SJSA1 (cell line): ENCODE measurements around the gene THRB. TPM values are rescaled to one million over a fixed set of nuclear protein-coding genes. Genes with fewer than 3 reads are reported as not detected.

Experiments
- DNase-seq, 2 experiments: peaks; one replicate each; pipeline ENCODE4 v3.0.0-alpha.2; 2015 to 2020; ENCODE audit warnings: low spot score in 2 of 2, low read depth in 1 of 2
- H3K27ac ChIP-seq: fragments of 250-450 bp; sonication (Bioruptor Pico); 2 replicates; pipeline ENCODE4 v1.5.1; 2020; ENCODE audit warnings: mild to moderate bottlenecking, moderate library complexity
- H3K27me3 ChIP-seq: fragments of 250-450 bp; sonication (Bioruptor Pico); replicated peaks from 2 replicates; pipeline ENCODE4 v1.5.1; 2020; ENCODE audit warnings: mild to moderate bottlenecking, moderate library complexity
- H3K36me3 ChIP-seq: fragments of 250-450 bp; sonication (Bioruptor Pico); 2 replicates; pipeline ENCODE4 v1.5.1; 2020; ENCODE audit warnings: mild to moderate bottlenecking
- H3K4me1 ChIP-seq: fragments of 250-450 bp; sonication (Bioruptor Pico); replicated peaks from 2 replicates; pipeline ENCODE4 v1.6.1; 2021; ENCODE audit warnings: mild to moderate bottlenecking
- H3K4me3 ChIP-seq: fragments of 250-450 bp; sonication (Bioruptor Pico); 2 replicates; pipeline ENCODE4 v1.5.1; 2020; ENCODE audit warnings: mild to moderate bottlenecking
- H3K9me3 ChIP-seq: fragments of 250-450 bp; sonication (Bioruptor Pico); replicated peaks from 2 replicates; pipeline ENCODE4 v1.5.1; 2020; ENCODE audit warnings: mild to moderate bottlenecking
- total RNA-seq: library from RNA; depleted of rRNA; stranded (reverse); fragments of >200 nt; shearing (Covaris generic); gene quantifications from 2 replicates; pipeline ENCODE4 v1.2.3, GENCODE V29; 2014

THRB gene
- total RNA-seq, 1 experiment from 2014 or later: 3.2 TPM

DNA sequence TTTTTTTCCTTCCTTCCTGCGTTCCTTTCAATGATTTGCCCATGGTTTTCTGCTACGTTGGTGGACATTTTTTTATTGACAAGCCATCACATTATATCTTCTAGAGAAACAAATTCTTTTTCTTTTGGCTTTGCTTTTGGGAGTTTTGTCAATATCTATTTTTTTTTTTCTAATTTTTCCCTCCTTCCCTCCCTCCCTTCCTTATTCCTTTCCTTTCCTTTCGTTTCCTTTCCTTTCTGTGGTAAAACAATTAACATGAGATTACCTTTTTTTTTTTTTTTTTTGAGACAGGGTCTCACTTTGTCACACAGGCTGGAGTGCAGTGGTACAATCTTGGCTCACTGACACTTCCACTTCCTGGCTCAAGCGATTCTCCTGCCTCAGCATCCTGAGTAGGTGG is 153.7 kb downstream of the THRB start:
- Histone ChIP-seq H3K4me3 (no peak overlapping the region), H3K27me3 (no peaks in the 10 kb centered on the region), H3K27ac (no peak overlapping the region), H3K36me3 (no peaks in the 10 kb centered on the region), H3K9me3 (no peaks in the 10 kb centered on the region), H3K4me1 (peaks cover 11% of the 10 kb centered on the region; the same call in 1 of the 2 replicates)
- DNase-seq: no peak

- H3K4me1 ChIP-seq: peaks cover 11% of the 10 kb centered on the region; the same call in 1 of the 2 replicates
- no peaks in the 10 kb centered on the region for H3K9me3 ChIP-seq
- no peaks in the 10 kb centered on the region for H3K27me3 ChIP-seq
- no peaks in the 10 kb centered on the region for H3K36me3 ChIP-seq
- H3K27ac ChIP-seq: no peak overlapping the region
- no peak overlapping the region for H3K4me3 ChIP-seq
- DNase-seq: no peak
Observed at GRCh38 chr3:24340161-24340560, 154.5 kb downstream of the THRB start.

DNA sequence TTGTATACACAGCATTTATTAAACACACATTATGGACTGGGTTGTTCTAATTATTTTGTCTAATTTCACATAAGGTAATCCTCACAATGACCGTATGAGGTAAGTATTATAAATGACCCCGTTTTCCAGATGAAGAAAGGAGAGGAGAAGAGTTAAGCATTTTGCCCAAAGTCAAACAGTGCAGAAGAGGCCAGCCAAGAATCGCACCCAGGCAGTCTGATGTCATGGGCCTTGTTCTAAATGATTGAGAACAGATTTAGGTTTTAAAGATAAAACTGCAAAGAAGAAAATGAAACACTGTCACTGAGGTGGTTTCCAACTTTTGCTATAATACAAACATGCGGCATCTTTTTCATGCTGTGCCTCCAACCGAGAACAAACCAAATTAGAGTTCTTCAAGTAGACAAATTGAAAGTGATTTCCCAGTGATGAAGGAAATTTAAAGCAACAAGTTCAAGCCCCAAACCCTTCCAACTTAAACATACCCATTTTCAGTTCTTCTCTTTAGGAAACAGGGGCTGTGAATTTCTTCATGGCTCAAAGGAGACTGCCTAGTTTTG is 155.3 kb downstream of the THRB start:
- no peak for DNase-seq
- Histone ChIP-seq H3K4me1 (peaks cover 11% of the 10 kb centered on the region; the same call in 1 of the 2 replicates), H3K9me3 (no peaks in the 10 kb centered on the region), H3K36me3 (no peaks in the 10 kb centered on the region), H3K27me3 (no peaks in the 10 kb centered on the region), H3K27ac (no peak overlapping the region), H3K4me3 (no peak overlapping the region)

DNA sequence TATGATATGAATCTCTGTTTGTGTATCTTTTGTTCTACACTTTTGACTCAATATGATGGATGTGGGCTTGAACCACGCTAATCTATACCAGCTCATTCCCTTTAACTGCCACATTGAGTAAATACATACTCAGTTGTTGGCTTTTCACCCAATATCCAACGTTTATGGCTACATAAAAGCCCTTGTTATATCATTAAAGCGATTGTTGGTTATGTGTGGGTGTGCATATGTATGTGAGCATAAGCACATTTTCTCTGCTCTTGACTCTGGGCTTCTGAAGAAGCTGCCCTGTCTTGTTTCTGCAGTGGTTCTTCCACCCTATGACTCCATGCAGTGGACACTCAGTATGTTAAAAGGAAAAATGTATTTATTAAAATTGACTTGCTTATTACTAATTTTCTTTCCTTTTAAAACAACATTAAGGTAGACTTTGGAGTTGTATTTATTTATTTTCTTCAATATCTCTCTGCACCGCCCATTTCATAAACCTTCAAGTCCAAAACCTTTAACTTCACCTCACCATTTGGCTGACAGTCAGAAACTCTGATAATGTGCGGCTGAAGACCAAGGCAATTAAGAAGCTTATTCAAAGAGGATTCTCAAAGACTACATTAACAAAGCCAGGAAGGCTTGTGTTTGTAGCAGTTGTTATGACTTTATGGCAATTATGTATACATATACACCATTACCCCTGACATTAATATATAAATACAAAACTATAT is 156.1 kb downstream of the THRB start:
- Histone ChIP-seq H3K27me3 (no peaks in the 10 kb centered on the region), H3K4me3 (no peak overlapping the region), H3K36me3 (no peaks in the 10 kb centered on the region), H3K27ac (no peak overlapping the region), H3K4me1 (peaks cover 11% of the 10 kb centered on the region; the same call in 1 of the 2 replicates), H3K9me3 (no peaks in the 10 kb centered on the region)
- DNase-seq: no peak

- H3K9me3 ChIP-seq: no peaks in the 10 kb centered on the region
- no peaks in the 10 kb centered on the region for H3K36me3 ChIP-seq
- H3K4me3 ChIP-seq: no peak overlapping the region
- no peaks in the 10 kb centered on the region for H3K4me1 ChIP-seq
- no peak overlapping the region for H3K27ac ChIP-seq
- H3K27me3 ChIP-seq: no peaks in the 10 kb centered on the region
- no peak for DNase-seq
Observed at GRCh38 chr3:24336101-24336500, 158.5 kb downstream of the THRB start.

- H3K27me3 ChIP-seq: no peaks in the 10 kb centered on the region
- no peaks in the 10 kb centered on the region for H3K36me3 ChIP-seq
- no peak overlapping the region for H3K27ac ChIP-seq
- DNase-seq: no peak
- no peaks in the 10 kb centered on the region for H3K4me1 ChIP-seq
- H3K9me3 ChIP-seq: no peaks in the 10 kb centered on the region
- H3K4me3 ChIP-seq: no peak overlapping the region
Observed at GRCh38 chr3:24332092-24332491, 162.6 kb downstream of the THRB start.

DNA sequence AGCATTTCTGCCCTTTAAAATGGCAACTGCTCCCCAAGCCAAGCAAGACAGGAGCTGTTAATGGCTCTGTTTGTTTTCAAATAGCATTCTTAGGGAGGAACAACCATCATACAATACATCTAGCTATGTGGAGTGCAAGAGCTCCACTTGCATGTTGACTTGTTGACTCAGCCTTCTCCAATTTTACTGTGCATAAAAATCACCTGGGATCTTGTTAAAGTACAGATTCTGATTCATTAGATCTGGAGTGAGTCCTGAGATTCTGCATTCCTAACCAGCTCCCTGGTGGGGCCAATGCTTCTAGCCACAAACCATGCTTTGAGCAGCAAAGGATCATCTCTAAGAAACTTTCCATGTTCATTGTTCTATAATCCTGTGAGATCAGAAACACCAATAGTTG is 171.4 kb downstream of the THRB start:
- H3K4me1 ChIP-seq: peaks cover 3% of the 10 kb centered on the region; the same call in 1 of the 2 replicates
- no peak for DNase-seq
- H3K27me3 ChIP-seq: no peaks in the 10 kb centered on the region
- no peak overlapping the region for H3K27ac ChIP-seq
- H3K36me3 ChIP-seq: no peaks in the 10 kb centered on the region
- H3K4me3 ChIP-seq: no peak overlapping the region
- peaks cover 10% of the 10 kb centered on the region; the same call in 1 of the 2 replicates for H3K9me3 ChIP-seq

- Histone ChIP-seq H3K27me3 (no peaks in the 10 kb centered on the region), H3K9me3 (peaks cover 10% of the 10 kb centered on the region; the same call in 1 of the 2 replicates), H3K36me3 (no peaks in the 10 kb centered on the region), H3K4me1 (peaks cover 4% of the 10 kb centered on the region; the same call in 1 of the 2 replicates), H3K27ac (no peak overlapping the region), H3K4me3 (no peak overlapping the region)
- DNase-seq: no peak
Observed at GRCh38 chr3:24320601-24321000, 174.0 kb downstream of the THRB start.

DNA sequence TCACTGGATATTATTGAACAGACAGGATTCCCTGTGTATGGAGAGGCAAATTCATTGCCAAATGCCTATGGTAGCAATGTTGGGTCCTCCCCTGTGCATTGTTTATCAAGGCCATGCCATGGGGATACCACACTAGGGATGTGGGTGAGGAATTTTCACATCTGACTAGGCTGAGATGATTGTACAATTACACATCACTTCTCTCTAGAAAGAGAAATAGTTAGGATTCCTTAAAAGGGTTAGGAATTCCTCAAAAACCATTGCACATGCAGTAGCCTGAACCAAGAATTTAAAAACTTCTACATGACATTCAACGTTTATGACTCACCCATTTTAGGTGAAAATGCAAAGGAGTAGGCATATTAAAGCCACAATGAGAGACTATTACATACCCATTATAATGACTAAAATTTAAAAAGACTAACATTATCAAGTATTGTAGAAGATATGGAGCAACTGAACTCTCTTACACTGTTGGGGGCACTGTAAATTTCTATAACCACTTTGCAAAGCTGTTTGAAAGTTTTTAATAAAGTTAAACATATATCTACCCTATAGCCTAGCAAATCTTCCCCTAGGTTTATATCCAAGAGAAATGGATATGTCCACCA is 175.9 kb downstream of the THRB start:
- Histone ChIP-seq H3K27ac (peak overlapping the region; percentile 51), H3K27me3 (no peaks in the 10 kb centered on the region), H3K4me3 (no peak overlapping the region), H3K36me3 (no peaks in the 10 kb centered on the region), H3K9me3 (peaks cover 10% of the 10 kb centered on the region; the same call in 1 of the 2 replicates), H3K4me1 (peaks cover 4% of the 10 kb centered on the region; the same call in 1 of the 2 replicates)
- peak; percentile 44 to 46 for DNase-seq

DNA sequence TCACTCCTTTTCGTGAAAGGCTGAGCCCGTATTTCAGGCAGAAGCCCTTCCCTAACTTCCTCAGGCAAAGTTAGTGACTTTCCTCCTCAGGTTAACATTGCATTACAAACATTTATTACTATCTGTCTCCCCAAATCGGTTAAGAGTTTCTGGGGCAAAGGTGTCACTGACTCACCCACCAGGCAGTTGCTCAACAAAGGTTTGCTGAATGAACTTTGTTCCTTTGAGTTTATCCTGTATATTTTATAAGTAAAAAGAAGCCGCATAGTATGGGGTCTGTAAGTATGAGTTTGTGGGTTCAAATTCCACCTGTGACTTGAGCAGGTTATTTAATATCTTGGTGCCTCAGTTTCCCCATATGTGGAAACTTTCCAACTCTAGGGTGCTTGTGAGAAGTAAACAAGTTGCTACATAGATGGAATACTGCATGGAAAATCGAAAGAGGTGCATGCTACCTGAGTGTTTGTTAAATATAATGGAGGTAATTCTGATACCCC is 177.7 kb downstream of the THRB start:
- no peak for DNase-seq
- no peak overlapping the region for H3K4me3 ChIP-seq
- no peaks in the 10 kb centered on the region for H3K27me3 ChIP-seq
- no peaks in the 10 kb centered on the region for H3K36me3 ChIP-seq
- no peak overlapping the region for H3K27ac ChIP-seq
- H3K9me3 ChIP-seq: peaks cover 10% of the 10 kb centered on the region; the same call in 1 of the 2 replicates
- peaks cover 4% of the 10 kb centered on the region; the same call in 1 of the 2 replicates for H3K4me1 ChIP-seq

DNA sequence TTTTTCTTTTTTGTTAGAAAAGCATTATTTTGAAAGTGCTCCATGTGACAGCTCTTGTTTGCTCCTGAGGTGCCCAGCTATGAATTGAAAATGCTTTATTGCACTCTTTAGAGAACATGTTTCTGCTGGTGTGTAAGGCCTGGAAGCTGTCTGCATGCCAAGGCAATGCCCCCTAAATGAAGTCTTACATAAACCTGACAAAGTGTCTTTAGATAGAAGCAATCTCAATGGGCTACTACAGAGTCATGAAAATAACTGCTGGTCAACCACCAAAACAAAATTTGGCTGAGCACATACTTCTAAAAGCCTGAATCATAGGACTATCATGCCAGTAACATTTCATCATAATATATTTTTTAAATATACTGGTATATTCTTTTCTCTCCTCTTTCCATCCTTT is 178.7 kb downstream of the THRB start:
- DNase-seq: no peak
- no peak overlapping the region for H3K27ac ChIP-seq
- no peaks in the 10 kb centered on the region for H3K36me3 ChIP-seq
- no peak overlapping the region for H3K4me3 ChIP-seq
- H3K27me3 ChIP-seq: no peaks in the 10 kb centered on the region
- peaks cover 10% of the 10 kb centered on the region; the same call in 1 of the 2 replicates for H3K9me3 ChIP-seq
- H3K4me1 ChIP-seq: peaks cover 4% of the 10 kb centered on the region; the same call in 1 of the 2 replicates

DNA sequence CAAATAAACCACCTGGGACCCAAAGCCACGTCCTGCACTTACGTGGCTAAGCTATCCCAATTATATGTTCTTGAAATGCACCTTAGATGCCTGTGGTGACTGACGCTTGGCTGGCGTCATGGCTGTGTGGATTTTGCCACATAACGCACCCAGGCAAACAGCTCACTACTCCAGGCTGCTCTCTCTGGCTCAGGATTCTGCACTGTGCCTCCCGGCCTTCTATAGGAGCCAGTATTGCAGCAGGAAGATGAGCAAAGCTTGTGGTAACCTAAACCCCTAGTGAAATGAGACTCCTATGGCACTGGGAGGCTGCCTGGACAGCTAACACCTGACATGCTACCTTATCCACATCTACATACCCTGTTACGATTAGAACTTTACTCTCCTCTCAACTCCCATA is 179.3 kb downstream of the THRB start:
- DNase-seq: no peak
- no peak overlapping the region for H3K4me3 ChIP-seq
- no peaks in the 10 kb centered on the region for H3K36me3 ChIP-seq
- H3K9me3 ChIP-seq: peaks cover 10% of the 10 kb centered on the region; the same call in 1 of the 2 replicates
- H3K27ac ChIP-seq: no peak overlapping the region
- H3K27me3 ChIP-seq: no peaks in the 10 kb centered on the region
- peaks cover 4% of the 10 kb centered on the region; the same call in 1 of the 2 replicates for H3K4me1 ChIP-seq

DNA sequence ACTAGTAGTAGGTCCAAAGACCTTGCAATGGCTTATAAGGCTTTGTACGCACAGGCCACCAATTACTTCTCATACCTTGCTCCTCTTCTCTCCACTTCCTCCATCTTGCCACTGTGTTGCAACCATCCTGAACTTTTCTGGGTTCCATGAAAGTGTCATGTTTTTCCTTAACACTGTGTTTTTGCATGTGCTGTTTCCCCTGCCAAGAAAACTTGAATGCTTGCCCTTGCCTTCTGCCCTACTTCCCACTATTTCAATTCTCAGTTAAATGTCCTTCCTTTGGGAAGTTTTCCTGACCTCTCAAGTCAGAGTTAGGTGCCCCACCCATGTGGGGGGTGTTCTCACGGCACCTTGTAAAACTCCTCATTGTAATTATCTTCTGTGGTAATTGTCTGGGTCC is 182.8 kb downstream of the THRB start:
- Histone ChIP-seq H3K36me3 (no peaks in the 10 kb centered on the region), H3K9me3 (no peaks in the 10 kb centered on the region), H3K27me3 (no peaks in the 10 kb centered on the region), H3K27ac (no peak overlapping the region), H3K4me1 (no peaks in the 10 kb centered on the region; the same call in 1 of the 2 replicates), H3K4me3 (no peak overlapping the region)
- no peak for DNase-seq

DNA sequence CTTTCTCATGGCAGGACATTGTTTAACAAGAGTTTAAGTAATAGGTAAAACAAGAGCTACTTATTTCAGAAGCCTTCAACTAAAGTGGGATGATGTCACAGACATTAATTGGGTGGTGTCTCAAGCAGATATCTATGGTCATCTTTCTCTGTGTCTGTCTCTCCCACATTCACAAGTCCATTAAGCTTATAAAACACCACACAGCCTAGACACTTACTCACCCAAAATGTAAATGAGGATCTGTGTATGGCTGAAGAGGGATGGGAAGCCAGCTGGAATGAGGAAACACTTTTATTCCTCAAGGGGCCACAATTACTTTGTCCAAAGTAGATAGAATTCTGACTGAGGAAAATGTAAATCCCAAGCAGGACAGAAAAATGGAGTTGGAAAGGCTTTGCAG is 183.8 kb downstream of the THRB start:
- Histone ChIP-seq H3K9me3 (no peaks in the 10 kb centered on the region), H3K4me1 (peaks cover 9% of the 10 kb centered on the region), H3K4me3 (no peak overlapping the region), H3K27ac (no peak overlapping the region), H3K36me3 (no peaks in the 10 kb centered on the region), H3K27me3 (no peaks in the 10 kb centered on the region)
- no peak for DNase-seq
